ENCODE results near the gene PEX19.

DNA sequence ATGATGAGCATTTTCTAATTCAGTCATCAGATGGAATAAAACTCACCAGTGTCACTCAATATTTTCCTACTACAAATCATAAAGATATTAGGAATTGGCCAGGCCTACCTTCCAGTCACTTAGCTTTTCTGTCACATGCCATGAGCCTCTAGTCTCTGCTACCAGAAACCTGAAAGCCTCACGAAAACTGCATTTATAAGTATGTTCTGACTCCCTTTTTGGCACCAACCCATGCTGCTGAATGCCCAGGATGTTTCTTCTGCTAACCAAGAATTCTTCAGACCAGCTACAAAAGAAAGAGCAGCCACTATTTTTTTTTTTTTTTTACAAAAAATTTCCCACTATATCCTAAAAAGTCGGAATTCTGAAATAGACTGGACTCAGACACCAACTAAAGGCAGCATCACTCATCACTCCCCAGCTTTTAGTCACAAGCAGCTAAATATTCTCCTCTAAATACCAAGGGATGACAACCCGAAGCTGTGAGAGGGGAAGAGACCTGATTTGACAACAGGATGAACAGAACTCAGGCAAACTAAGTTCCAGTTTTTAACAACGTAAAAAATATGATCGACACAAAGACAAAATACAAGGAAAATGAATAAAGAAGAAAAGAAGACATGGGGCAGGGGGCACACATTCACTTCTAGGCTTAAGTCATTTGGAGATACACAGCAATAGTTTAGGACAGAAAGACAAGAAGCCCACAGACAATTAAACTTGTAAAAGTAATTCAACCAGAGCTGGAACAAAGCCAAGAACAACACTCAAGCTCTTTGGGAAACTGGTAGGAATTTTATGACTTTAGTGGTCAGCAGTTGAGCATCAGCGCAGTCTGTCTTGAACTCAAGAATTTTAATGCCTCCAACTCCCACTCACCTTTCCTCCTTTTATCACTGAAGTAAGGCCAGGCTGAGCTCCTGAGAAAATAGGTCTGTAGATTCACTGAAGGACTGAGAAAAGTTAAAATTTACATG, 24.2 kb downstream of the PEX19 start:
- no peak for TF ChIP-seq EZH2 (IDR thresholded peaks at IDR 0.05; ENCODE audit: low read length)
- TF ChIP-seq, protein P1, sequence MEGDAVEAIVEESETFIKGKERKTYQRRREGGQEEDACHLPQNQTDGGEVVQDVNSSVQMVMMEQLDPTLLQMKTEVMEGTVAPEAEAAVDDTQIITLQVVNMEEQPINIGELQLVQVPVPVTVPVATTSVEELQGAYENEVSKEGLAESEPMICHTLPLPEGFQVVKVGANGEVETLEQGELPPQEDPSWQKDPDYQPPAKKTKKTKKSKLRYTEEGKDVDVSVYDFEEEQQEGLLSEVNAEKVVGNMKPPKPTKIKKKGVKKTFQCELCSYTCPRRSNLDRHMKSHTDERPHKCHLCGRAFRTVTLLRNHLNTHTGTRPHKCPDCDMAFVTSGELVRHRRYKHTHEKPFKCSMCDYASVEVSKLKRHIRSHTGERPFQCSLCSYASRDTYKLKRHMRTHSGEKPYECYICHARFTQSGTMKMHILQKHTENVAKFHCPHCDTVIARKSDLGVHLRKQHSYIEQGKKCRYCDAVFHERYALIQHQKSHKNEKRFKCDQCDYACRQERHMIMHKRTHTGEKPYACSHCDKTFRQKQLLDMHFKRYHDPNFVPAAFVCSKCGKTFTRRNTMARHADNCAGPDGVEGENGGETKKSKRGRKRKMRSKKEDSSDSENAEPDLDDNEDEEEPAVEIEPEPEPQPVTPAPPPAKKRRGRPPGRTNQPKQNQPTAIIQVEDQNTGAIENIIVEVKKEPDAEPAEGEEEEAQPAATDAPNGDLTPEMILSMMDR (optimal IDR thresholded peaks at IDR 0.05 in 1 of 3, IDR thresholded peaks at IDR 0.05 in 1 of 3, conservative IDR thresholded peaks at IDR 0.05 in 1 of 3; ENCODE audit: extremely low read depth in 1 of 3, insufficient read depth in 2 of 3, low read length in 3 of 3), result no peak

All from keratinocyte (primary cell).